Psoas muscle (tissue), 8 donors: Measurements from ENCODE around the gene MTCL1. TPM values are rescaled to one million over a fixed set of nuclear protein-coding genes. Genes with fewer than 3 reads are reported as not detected.
A peak's percentile ranks its signal among the peaks of the same experiment; 100 is the strongest.

ENCODE experiments used
- ATAC-seq, 4 donors: fragments of 200-7000 bp; cut with Tn5 transposase; one replicate each; pipeline ENCODE4 v1.9.1; 2020; ENCODE audit warnings: moderate library complexity in 3 of 4, mild to moderate bottlenecking in 2 of 4
- DNase-seq, 2 donors: peaks; one replicate each; pipeline ENCODE4 v3.0.0-alpha.2; 2020
- H3K27ac ChIP-seq: fragments of 200-600 bp; one replicate; pipeline ENCODE4 v1.8.0; 2022
- H3K27me3 ChIP-seq, 3 donors: fragments of 200-600 bp in 1 of 3; one replicate each; pipeline versions ENCODE4 v1.6.1 to v1.8.0; 2013 to 2022; ENCODE audit warnings: low read length in 2 of 3, mild to moderate bottlenecking in 2 of 3, moderate library complexity in 1 of 3; ENCODE audit not compliant: insufficient read depth in 3 of 3
- H3K36me3 ChIP-seq, 2 donors: fragments of 200-600 bp in 1 of 2; one replicate each; pipeline versions ENCODE4 v1.6.1 to v1.8.0; 2013 to 2022; ENCODE audit warnings: low read depth in 1 of 2, mild to moderate bottlenecking in 1 of 2, moderate library complexity in 1 of 2; ENCODE audit not compliant: insufficient read depth in 1 of 2
- H3K4me1 ChIP-seq: fragments of 200-600 bp; one replicate; pipeline ENCODE4 v1.8.0; 2022
- H3K4me3 ChIP-seq: fragments of 200-600 bp; one replicate; pipeline ENCODE4 v1.8.0; 2022; ENCODE audit warnings: mild to moderate bottlenecking
- H3K9me3 ChIP-seq: fragments of 200-600 bp; one replicate; pipeline ENCODE4 v1.8.0; 2022
- WGBS, 3 donors: extraction: QIAGEN DNeasy Blood & Tissue Kit; methylation state at CpG; one replicate each; pipeline versions ENCODE4 v1.1.6 to v1.1.7; 2013; 5-methylcytosine and 5-hydroxymethylcytosine counted together
- intact Hi-C, 2 donors: fragments of 100-400 bp; cut with DNase I; formaldehyde crosslinking; loops; one replicate each; pipeline versions ENCODE4 v1.11.0 to v1.14.2; 2022
- polyA plus RNA-seq, 3 donors: library from polyadenylated mRNA; stranded (reverse); fragments of 200-250 nt; gene quantifications; one replicate each; pipeline ENCODE4 v1.2.3, GENCODE V29; 2013
- total RNA-seq, 4 donors: library from RNA; stranded (reverse); fragmentation: NEBNext Ultra II Directional in 2 of 4; extraction: Animal tissue kit (Norgen Biotek cat#: 25700) in 2 of 4; gene quantifications; one replicate each; pipeline versions ENCODE4 v1.2.1 to v1.2.4, GENCODE V29; 2021 to 2023
- TF ChIP-seq, protein P1 (sequence below): fragments of 200-600 bp; IDR thresholded peaks from one replicate; pipeline ENCODE4 v1.8.0; 2022; ENCODE audit warnings: antibody characterized with exemption
- donor health status: healthy with polysubstance abuse.
- donor health status: DM: no; HTN: no; CAD: no; lungs with moderate emphysema.
- donor health status: Bipolar disorder and iron deficiency.
- donor health status: healthy.
- donor health status: DM: yes; HTN: yes; CAD: no.
- donor health status: DM: no; HTN: no; CAD: no.
- donor health status: DM: no; HTN: no; CAD: no.
- donor health status: DM: yes; HTN: yes; CAD: no.

MTCL1 gene
- total and polyA plus RNA-seq, 7 donors, result 1.3 to 5.3 (median 3.0) TPM

DNA sequence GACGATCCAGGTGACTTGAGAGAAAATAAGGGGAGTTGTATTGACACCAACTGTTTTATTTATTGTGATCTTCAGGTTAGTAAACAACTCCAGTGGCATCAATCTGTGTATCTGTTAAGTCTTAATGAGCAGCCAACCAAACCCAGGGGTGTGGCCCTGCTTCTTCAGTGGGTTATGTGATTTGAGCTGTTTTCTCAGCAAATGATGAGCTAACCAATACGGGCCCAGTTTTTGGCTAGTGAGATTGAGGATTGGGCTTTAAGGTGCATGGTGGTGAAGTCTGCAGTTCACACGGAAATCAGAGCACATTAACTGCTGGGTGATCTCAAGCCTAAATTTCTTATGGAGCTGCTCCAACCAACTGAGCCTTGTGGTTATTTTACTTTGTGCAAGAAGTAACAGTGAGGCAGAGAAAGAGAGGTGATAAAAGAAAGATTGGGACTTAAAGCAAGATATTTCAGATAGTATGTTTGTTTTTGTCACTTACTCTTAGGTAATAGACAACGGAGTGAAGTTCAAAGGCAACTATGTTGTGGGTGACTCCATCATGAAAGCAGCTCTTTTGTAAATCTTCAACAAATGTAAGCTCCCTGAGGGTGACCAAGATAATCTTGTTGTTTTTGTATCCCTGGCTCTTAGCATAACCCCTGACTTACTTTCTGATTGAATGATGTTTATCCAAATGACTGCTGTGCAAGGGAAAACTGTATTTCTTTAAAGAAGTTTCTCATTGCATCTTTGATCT lies 2.4 kb downstream of the MTCL1 start:
- DNase-seq (no peak), ATAC-seq (no peak)
- WGBS, 3 donors, result 65 to 66% (median 65%) methylated on average over 4 of the region's 4 CpGs
- Histone ChIP-seq H3K27ac (no peak overlapping the region), H3K4me3 (peak overlapping the region; percentile 85), H3K9me3 (no peaks in the 10 kb centered on the region), H3K36me3 (no peaks in the 10 kb centered on the region), H3K27me3 (peaks cover 0 to 7% (median 0%) of the 10 kb centered on the region in 3 donors), H3K4me1 (peaks cover 11% of the 10 kb centered on the region)
- intact Hi-C loops, result loop anchor here in 1 of 2 donors (2.0 to 10.0 kb wide), 2 partner anchors 33 to 127 kb away; no protein-coding TSS in a partner anchor
- TF ChIP-seq, protein P1, sequence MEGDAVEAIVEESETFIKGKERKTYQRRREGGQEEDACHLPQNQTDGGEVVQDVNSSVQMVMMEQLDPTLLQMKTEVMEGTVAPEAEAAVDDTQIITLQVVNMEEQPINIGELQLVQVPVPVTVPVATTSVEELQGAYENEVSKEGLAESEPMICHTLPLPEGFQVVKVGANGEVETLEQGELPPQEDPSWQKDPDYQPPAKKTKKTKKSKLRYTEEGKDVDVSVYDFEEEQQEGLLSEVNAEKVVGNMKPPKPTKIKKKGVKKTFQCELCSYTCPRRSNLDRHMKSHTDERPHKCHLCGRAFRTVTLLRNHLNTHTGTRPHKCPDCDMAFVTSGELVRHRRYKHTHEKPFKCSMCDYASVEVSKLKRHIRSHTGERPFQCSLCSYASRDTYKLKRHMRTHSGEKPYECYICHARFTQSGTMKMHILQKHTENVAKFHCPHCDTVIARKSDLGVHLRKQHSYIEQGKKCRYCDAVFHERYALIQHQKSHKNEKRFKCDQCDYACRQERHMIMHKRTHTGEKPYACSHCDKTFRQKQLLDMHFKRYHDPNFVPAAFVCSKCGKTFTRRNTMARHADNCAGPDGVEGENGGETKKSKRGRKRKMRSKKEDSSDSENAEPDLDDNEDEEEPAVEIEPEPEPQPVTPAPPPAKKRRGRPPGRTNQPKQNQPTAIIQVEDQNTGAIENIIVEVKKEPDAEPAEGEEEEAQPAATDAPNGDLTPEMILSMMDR, result no peak

- Histone ChIP-seq H3K4me1 (peaks cover 11% of the 10 kb centered on the region), H3K27ac (no peak overlapping the region), H3K36me3 (no peaks in the 10 kb centered on the region), H3K4me3 (no peak overlapping the region), H3K9me3 (no peaks in the 10 kb centered on the region), H3K27me3 (peaks cover 0 to 7% (median 0%) of the 10 kb centered on the region in 3 donors)
- TF ChIP-seq, protein P1, result no peak
- intact Hi-C loops, result loop anchor here in 1 of 2 donors (10.0 kb wide), 1 partner anchor 126 kb away; no protein-coding TSS in a partner anchor
- WGBS, 3 donors, result 91 to 96% (median 92%) methylated on average over 9 of the region's 9 CpGs
- DNase-seq, result no peak
- no peak for ATAC-seq
Observed at GRCh38 chr18:8708670-8709069, 3.3 kb downstream of the MTCL1 start.

DNA sequence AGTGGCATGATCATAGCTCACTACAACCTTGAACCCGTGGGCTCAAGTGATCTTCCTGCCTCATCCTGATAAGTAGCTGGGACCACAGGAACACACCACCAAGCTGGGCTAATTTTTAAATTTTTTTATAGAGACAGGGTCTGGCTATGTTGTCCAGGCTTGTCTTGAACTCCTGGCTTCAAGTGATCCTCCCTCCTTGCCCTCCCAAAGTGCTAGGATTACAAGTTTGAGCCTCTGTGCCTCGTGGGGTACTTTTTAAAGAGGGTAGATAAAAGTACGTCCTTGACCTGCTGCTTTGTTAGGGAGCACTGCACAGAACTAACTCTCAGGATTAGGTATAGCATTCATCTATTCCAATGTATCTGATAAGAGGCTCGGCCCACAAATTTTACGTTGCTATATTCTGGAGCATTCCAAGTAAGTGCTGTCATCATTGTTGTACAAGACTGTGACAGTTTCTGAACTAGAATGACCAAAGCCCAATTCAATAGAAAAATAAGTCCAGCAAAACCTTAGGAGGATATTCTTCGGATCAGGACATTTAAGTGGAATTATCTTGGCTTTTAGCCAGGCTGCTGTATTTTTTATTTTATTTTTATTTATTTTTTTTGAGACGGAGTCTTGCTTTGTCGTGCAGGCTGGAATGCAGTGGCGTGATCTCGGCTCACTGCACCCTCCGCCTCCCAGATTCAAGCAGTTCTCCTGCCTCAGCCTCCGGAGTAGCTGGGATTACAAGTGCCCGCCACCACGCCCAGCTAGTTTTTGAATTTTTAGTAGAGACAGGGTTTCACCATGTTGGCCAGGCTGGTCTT lies 4.1 kb downstream of the MTCL1 start:
- no peak for DNase-seq
- no peak overlapping the region for H3K27ac ChIP-seq
- peaks cover 0 to 7% (median 0%) of the 10 kb centered on the region in 3 donors for H3K27me3 ChIP-seq
- no peaks in the 10 kb centered on the region for H3K36me3 ChIP-seq
- peaks cover 5% of the 10 kb centered on the region for H3K4me1 ChIP-seq
- no peaks in the 10 kb centered on the region for H3K9me3 ChIP-seq
- ATAC-seq, result no peak
- WGBS, 3 donors, result 92 to 95% (median 94%) methylated on average over 14 of the region's 14 CpGs
- H3K4me3 ChIP-seq, result no peak overlapping the region
- TF ChIP-seq, protein P1, result no peak
- intact Hi-C loops, result loop anchor here in 1 of 2 donors (10.0 kb wide), 1 partner anchor 125 kb away; no protein-coding TSS in a partner anchor

DNA sequence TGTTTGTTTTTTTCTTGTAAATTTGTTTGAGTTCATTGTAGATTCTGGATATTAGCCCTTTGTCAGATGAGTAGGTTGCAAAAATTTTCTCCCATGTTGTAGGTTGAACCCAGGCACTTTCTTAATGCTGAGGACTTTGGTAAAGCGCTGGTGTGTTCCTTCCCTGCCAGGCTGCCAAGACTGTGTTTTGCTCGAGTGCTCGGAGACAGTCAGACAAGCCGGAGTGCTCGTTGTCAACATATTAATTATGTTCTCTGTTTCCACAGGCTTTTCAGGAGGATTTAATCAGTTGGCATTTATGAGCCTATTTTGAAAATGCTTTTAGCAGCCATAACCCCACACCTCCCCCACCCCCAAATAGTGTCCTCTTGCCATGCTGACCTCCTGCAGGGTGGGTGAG lies 6.4 kb downstream of the MTCL1 start:
- H3K4me3 ChIP-seq, result no peak overlapping the region
- H3K27ac ChIP-seq, result no peak overlapping the region
- no peaks in the 10 kb centered on the region for H3K9me3 ChIP-seq
- DNase-seq (no peak), ATAC-seq (no peak)
- WGBS, 3 donors, result 94 to 97% (median 96%) methylated on average over 5 of the region's 5 CpGs
- H3K36me3 ChIP-seq, result no peaks in the 10 kb centered on the region
- peaks cover 5% of the 10 kb centered on the region for H3K4me1 ChIP-seq
- intact Hi-C loops, result no loop called here
- TF ChIP-seq, protein P1, result no peak
- H3K27me3 ChIP-seq, result peaks cover 0 to 2% (median 0%) of the 10 kb centered on the region in 3 donors
